GM13976 (cell line): Measurements from ENCODE around the gene SAMSN1.

Experiments
- DNase-seq: peaks from one replicate; pipeline ENCODE4 v3.0.0; 2012; ENCODE audit warnings: low spot score
- CTCF ChIP-seq: IDR thresholded peaks from 2 replicates; pipeline ENCODE4 v1.5.1; 2012; ENCODE audit warnings: borderline replicate concordance, mild to moderate bottlenecking; ENCODE audit not compliant: insufficient read depth; ENCODE audit errors: extremely low read depth, missing control alignments, control extremely low read depth
- in situ Hi-C: fragments of 300-500 bp; cut with MboI; formaldehyde crosslinking; loops from one replicate; pipeline ENCODE4 v1.12.0; 2022; ENCODE audit warnings: low sequenced_read_pairs, mixed read lengths, inconsistent platforms; ENCODE audit not compliant: unreplicated experiment

The SAMSN1 gene

DNA sequence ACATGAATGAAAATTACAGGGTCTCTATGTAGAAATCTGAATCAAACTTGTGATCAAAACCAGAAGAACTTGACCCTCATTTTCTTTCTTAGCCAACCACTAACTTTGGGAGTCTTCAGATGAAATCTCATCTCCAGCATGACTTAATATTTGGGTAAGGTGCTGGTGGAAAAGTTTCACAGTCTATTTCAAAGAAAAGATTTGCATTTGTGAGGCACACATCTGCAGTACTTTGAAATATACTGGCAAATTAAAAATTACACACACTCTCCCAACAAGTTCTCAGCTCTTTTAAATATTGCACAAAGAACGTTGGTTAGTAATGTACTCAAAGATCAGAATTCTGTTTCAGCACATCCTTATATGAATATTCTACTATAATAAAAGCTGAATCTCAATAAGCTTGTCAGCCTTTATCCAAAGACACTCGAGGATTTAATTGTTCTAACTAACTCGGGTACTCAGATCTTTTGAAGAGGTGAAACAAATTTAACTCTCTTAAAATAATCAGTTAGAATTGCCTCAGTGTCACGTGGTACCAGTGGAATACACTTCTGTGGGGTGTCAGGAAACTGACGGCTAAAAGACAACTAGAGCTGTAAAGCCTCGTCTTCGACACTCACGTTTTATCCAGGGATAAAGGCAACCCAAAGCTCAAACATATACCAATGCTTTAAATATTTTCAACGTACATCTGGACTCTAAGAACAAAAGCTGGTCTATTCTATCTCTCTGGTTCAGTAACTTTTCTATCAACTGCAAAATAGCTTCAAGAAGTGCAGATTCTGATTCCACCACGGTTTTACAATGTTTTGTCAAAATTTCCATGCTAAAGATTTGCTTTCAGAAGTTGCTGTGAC, 19.0 kb downstream of the SAMSN1 start:
- TF ChIP-seq CTCF, result no peak
- in situ Hi-C loops, result loop anchor here (25.0 kb wide), 1 partner anchor 510 kb away; no protein-coding TSS in a partner anchor

DNA sequence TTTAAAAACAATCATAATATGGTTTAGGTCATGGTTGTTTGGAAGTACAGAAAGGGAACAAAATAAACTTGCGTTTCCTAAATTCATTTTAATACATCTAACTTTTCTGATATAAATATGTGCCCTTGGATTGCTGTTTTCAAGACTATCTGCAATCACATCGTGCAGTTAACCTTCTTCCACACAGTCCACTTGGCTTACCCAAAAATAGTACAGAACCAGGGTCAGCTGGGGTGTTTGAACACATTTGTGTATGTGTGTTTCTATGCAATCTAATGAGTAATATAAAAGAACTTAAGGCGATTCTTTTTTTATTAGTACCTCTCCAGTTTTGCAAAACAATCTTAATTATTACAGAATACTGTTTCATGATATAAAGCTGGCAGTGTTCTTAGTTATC, 19.9 kb downstream of the SAMSN1 start:
- no peak for DNase-seq
- TF ChIP-seq CTCF, result no peak
- in situ Hi-C loops, result loop anchor here (25.0 kb wide), 1 partner anchor 511 kb away; no protein-coding TSS in a partner anchor

More for the DNA sequence above, 19.0 kb downstream of the SAMSN1 start:
- no peak for DNase-seq

- peak; percentile 29 for DNase-seq
- in situ Hi-C loops, result no loop called here
- TF ChIP-seq CTCF, result no peak
Measured at GRCh38 chr21:14523234-14523633, 22.9 kb downstream of the SAMSN1 start.

DNA sequence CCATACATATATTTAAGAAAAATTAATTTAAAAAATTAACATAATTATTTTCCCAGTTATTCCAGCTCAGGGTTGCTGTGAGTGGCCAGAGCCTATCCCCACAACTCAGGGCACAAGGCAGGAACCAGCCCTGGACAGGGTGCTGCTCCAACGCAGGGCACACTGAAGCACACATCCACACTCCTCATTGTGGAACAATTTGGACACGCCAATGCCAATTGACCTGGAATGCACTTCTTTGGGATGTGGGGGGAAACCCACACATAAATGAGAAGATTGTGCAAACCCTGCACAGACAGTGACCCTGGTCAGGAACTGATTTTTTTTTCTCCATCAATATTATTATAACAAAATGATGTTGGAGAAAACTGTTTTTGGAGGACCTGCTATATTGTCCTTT, 23.4 kb downstream of the SAMSN1 start:
- in situ Hi-C loops, result no loop called here
- TF ChIP-seq CTCF, result no peak
- no peak for DNase-seq

DNA sequence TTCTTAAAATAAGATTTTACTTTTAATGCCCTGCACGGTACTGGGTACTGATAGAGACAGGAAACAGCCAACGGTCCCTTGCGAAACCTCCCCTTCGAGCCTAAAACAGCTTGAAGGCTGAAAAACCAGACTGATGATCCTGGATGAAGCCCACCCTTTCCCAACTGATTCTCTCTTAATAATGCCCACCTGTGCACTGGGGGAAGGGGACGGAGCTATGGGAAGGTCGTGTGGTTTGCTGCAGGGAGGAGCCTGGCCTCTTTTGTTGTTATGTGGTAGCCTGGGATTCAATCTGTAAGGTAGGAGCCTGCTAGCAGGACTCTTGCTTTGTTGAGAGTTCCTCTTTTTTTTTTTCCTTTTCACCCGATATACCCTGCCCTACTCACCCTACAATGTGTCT, 25.6 kb downstream of the SAMSN1 start:
- in situ Hi-C loops, result no loop called here
- no peak for DNase-seq
- no peak for TF ChIP-seq CTCF

- no peak for TF ChIP-seq CTCF
- in situ Hi-C loops, result no loop called here
- no peak for DNase-seq
Measured at GRCh38 chr21:14519000-14519399, 27.1 kb downstream of the SAMSN1 start.
